ENCODE data around the gene GP1BB. TPM values are rescaled to one million over a fixed set of nuclear protein-coding genes. Genes with fewer than 3 reads are reported as not detected.

The GP1BB gene
- polyA plus RNA-seq, 3 donors: 0.13 to 1.5 (median 0.26) TPM

- no peaks in the 10 kb centered on the region for H4K20me1 ChIP-seq (ENCODE audit: insufficient read depth, low read length)
- intact Hi-C loops (cut with micrococcal nuclease): no loop called here
Observed at GRCh38 chr22:19727310-19728150, 4.2 kb downstream of the GP1BB start.

GRCh38 chr22:19728271-19728670, 4.9 kb downstream of the GP1BB start:
- H3K4me3 ChIP-seq (replicated peaks in 1 of 3; ENCODE audit: low read depth in 2 of 3, low read length in 3 of 3): no peak overlapping the region
- no peak for DNase-seq

More at GRCh38 chr22:19727310-19728150, 4.2 kb downstream of the GP1BB start:
- Histone ChIP-seq H3K27ac (ENCODE audit: low read depth in 1 of 2, low read length in 2 of 2) (no peak overlapping the region), H3K4me1 (ENCODE audit: control insufficient read depth in 1 of 2, insufficient read depth in 2 of 2, low read length in 2 of 2) (peaks cover 18 to 27% of the 10 kb centered on the region in 2 donors), H3K9me3 (replicated peaks in 1 of 2; ENCODE audit: control insufficient read depth in 1 of 2, insufficient read depth in 1 of 2, low read length in 2 of 2) (peaks cover 0 to 13% of the 10 kb centered on the region in 2 donors), H3K4me3 (replicated peaks in 1 of 3; ENCODE audit: low read depth in 2 of 3, low read length in 3 of 3) (no peak overlapping the region), H3K9ac (ENCODE audit: insufficient read depth, low read length, poor library complexity, severe bottlenecking) (no peak overlapping the region), H3K36me3 (replicated peaks in 1 of 2; ENCODE audit: control insufficient read depth in 1 of 2, insufficient read depth in 2 of 2, low read length in 2 of 2) (no peaks in the 10 kb centered on the region), H2AFZ (ENCODE audit: insufficient read depth, low read depth, low read length, poor library complexity, severe bottlenecking) (no peak overlapping the region), H3K4me2 (replicated peaks; ENCODE audit: extremely low read depth, low read length, poor library complexity, severe bottlenecking) (no peak overlapping the region), H3K79me2 (ENCODE audit: insufficient read depth, low read length) (no peaks in the 10 kb centered on the region), H3K27me3 (ENCODE audit: control insufficient read depth in 2 of 2, insufficient read depth in 2 of 2, low read length in 2 of 2) (peaks cover 12 to 36% of the 10 kb centered on the region in 2 donors)
- H3K27ac Mint-ChIP-seq: no peak overlapping the region
- no peak overlapping the region for H3K4me3 Mint-ChIP-seq
- H3K27me3 Mint-ChIP-seq (ENCODE audit: low read depth in 3 of 3): peaks cover 35 to 63% (median 37%) of the 10 kb centered on the region in 3 donors
- DNase-seq: no peak
- H3K9me3 Mint-ChIP-seq: peaks cover 0 to 11% (median 8%) of the 10 kb centered on the region in 7 donors
- peaks cover 13% of the 10 kb centered on the region for H3K4me1 Mint-ChIP-seq
- TF ChIP-seq CTCF (IDR thresholded peaks at IDR 0.05): no peak
- WGBS (ENCODE audit: insufficient coverage): 88% methylated on average over 58 of the region's 61 CpGs
- peaks cover 0 to 2% of the 10 kb centered on the region in 2 donors for H3K36me3 Mint-ChIP-seq

More at GRCh38 chr22:19728271-19728670, 4.9 kb downstream of the GP1BB start:
- Histone ChIP-seq H3K79me2 (ENCODE audit: insufficient read depth, low read length) (no peaks in the 10 kb centered on the region), H3K4me2 (replicated peaks; ENCODE audit: extremely low read depth, low read length, poor library complexity, severe bottlenecking) (no peak overlapping the region), H2AFZ (ENCODE audit: insufficient read depth, low read depth, low read length, poor library complexity, severe bottlenecking) (no peak overlapping the region), H3K9ac (ENCODE audit: insufficient read depth, low read length, poor library complexity, severe bottlenecking) (no peak overlapping the region), H3K27ac (ENCODE audit: low read depth in 1 of 2, low read length in 2 of 2) (no peak overlapping the region), H3K4me1 (ENCODE audit: control insufficient read depth in 1 of 2, insufficient read depth in 2 of 2, low read length in 2 of 2) (peaks cover 11 to 20% of the 10 kb centered on the region in 2 donors), H3K36me3 (replicated peaks in 1 of 2; ENCODE audit: control insufficient read depth in 1 of 2, insufficient read depth in 2 of 2, low read length in 2 of 2) (no peaks in the 10 kb centered on the region), H3K9me3 (replicated peaks in 1 of 2; ENCODE audit: control insufficient read depth in 1 of 2, insufficient read depth in 1 of 2, low read length in 2 of 2) (peaks cover 0 to 6% of the 10 kb centered on the region in 2 donors), H3K27me3 (ENCODE audit: control insufficient read depth in 2 of 2, insufficient read depth in 2 of 2, low read length in 2 of 2) (peaks cover 6 to 28% of the 10 kb centered on the region in 2 donors), H4K20me1 (ENCODE audit: insufficient read depth, low read length) (no peaks in the 10 kb centered on the region)
- peaks cover 0 to 8% (median 5%) of the 10 kb centered on the region in 7 donors for H3K9me3 Mint-ChIP-seq
- peaks cover 10% of the 10 kb centered on the region for H3K4me1 Mint-ChIP-seq
- 69% methylated on average over 6 of the region's 6 CpGs for WGBS (ENCODE audit: insufficient coverage)
- peaks cover 27 to 60% (median 30%) of the 10 kb centered on the region in 3 donors for H3K27me3 Mint-ChIP-seq (ENCODE audit: low read depth in 3 of 3)
- no peak for TF ChIP-seq CTCF (IDR thresholded peaks at IDR 0.05)
- intact Hi-C loops (cut with micrococcal nuclease): no loop called here
- no peak overlapping the region for H3K27ac Mint-ChIP-seq
- peaks cover 0 to 2% of the 10 kb centered on the region in 2 donors for H3K36me3 Mint-ChIP-seq
- no peak overlapping the region for H3K4me3 Mint-ChIP-seq
